CD4-positive, alpha-beta T cell (primary cell): Measurements from ENCODE around the gene TMEM87B. TPM values are rescaled to one million over a fixed set of nuclear protein-coding genes. Genes with fewer than 3 reads are reported as not detected.

Experiments
- ATAC-seq: fragments of 200-7000 bp; cut with Tn5 transposase; one replicate; pipeline ENCODE4 v1.10.0; 2022; ENCODE audit warnings: mild to moderate bottlenecking; ENCODE audit not compliant: poor library complexity
- CTCF ChIA-PET: fragments of 350-600 bp; sonication (Branson Sonifier 250); formaldehyde crosslinking; loops from one replicate; lab custom pipeline; 2021; ENCODE audit warnings: antibody characterized with exemption, inconsistent platforms; lab: Charles Lee
- POLR2A ChIA-PET: fragments of 350-600 bp; sonication (Branson Sonifier 250); formaldehyde crosslinking; loops from one replicate; lab custom pipeline; 2021; ENCODE audit warnings: antibody characterized with exemption, inconsistent platforms; lab: Charles Lee
- DNase-seq, 14 experiments: peaks; one replicate each; pipeline ENCODE4 v3.0.0-alpha.2; 2013 to 2020; ENCODE audit warnings: mixed read lengths in 2 of 14
- H3K27ac ChIP-seq, 2 donors: one replicate each; pipeline versions ENCODE4 v1.5.1 to v1.7.0; 2013; ENCODE audit warnings: low read length in 2 of 2, low read depth in 1 of 2, mild to moderate bottlenecking in 1 of 2
- H3K27me3 ChIP-seq, 2 experiments: 1 replicate in 1 of 2; 2 replicates in 1 of 2; pipeline versions ENCODE4 v1.6.1 to v1.7.0; 2013; ENCODE audit warnings: low read length in 2 of 2, control low read depth in 1 of 2, mild to moderate bottlenecking in 1 of 2, moderate library complexity in 1 of 2; ENCODE audit not compliant: insufficient read depth in 2 of 2, control insufficient read depth in 1 of 2
- H3K36me3 ChIP-seq: one replicate; pipeline ENCODE4 v1.6.1; 2013; ENCODE audit warnings: low read length, control low read depth; ENCODE audit not compliant: insufficient read depth
- H3K4me1 ChIP-seq: one replicate; pipeline ENCODE4 v1.6.1; 2013; ENCODE audit warnings: low read length, control low read depth; ENCODE audit not compliant: insufficient read depth
- H3K4me3 ChIP-seq: one replicate; pipeline ENCODE4 v1.5.1; 2013; ENCODE audit warnings: mild to moderate bottlenecking, low read length, moderate library complexity
- H3K9me3 ChIP-seq, 2 experiments: 1 replicate in 1 of 2; 2 replicates in 1 of 2; pipeline versions ENCODE4 v1.6.1 to v1.7.0; 2013; ENCODE audit warnings: low read length in 2 of 2, mild to moderate bottlenecking in 2 of 2, control low read depth in 1 of 2, moderate library complexity in 1 of 2; ENCODE audit not compliant: control insufficient read depth in 1 of 2, insufficient read depth in 1 of 2
- H3K27ac Mint-ChIP-seq: one replicate; pipeline ENCODE4 v1.8.0; 2020; ENCODE audit warnings: mixed read lengths
- H3K27me3 Mint-ChIP-seq: one replicate; pipeline ENCODE4 v1.8.0; 2021; ENCODE audit warnings: mixed read lengths
- H3K36me3 Mint-ChIP-seq: one replicate; pipeline ENCODE4 v1.8.0; 2021; ENCODE audit warnings: low read depth, mixed read lengths
- H3K4me1 Mint-ChIP-seq: one replicate; pipeline ENCODE4 v1.8.0; 2021; ENCODE audit warnings: low read depth, mixed read lengths
- H3K4me3 Mint-ChIP-seq: one replicate; pipeline ENCODE4 v1.8.0; 2020; ENCODE audit warnings: mild to moderate bottlenecking, mixed read lengths
- H3K9me3 Mint-ChIP-seq: one replicate; pipeline ENCODE4 v1.8.0; 2020; ENCODE audit warnings: mixed read lengths
- CTCF ChIP-seq: fragments of 200-600 bp; IDR thresholded peaks from one replicate; pipeline ENCODE4 v1.8.0; 2022; ENCODE audit warnings: antibody characterized with exemption, mild to moderate bottlenecking
- intact Hi-C, 2 experiments: fragments of 100-400 bp; cut with DNase I in 1 of 2; cut with micrococcal nuclease in 1 of 2; formaldehyde crosslinking; loops; one replicate each; pipeline versions ENCODE4 v1.15.1 to v1.9.0; 2023 to 2025; cut with DNase I, micrococcal nuclease
- total RNA-seq, 174 experiments: library from RNA in 2 of 174; stranded (reverse) in 2 of 174; gene quantifications; one replicate each; pipeline ENCODE4 v1.2.3 and lab custom pipeline; 2021 to 2026

TMEM87B gene
- total RNA-seq, 2 experiments from 2014 or later, result 8.9 to 12.1 TPM

DNA sequence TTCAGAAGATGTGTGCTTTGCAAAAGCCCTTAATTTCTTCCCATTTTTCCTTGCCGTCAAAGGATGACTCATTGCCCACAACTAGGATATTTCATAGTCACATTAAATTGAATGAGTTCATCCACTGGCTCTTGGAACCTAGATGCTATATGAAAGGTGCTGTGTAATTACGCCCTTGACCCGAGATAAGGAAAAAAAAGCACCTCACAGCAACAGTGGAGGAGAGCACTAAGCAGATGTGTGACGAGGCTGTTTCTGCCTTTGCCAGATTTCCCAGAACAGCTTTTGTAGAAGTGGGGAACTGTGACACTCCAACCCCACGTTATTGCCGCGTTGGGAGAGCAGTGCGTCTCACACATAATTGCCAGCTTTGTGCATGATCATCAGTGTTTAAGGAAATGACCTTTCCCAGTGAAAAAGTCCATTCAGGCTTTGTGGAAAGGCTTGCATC lies 33.3 kb upstream of the TMEM87B start:
- no peaks in the 10 kb centered on the region for H3K4me1 Mint-ChIP-seq
- Histone ChIP-seq H3K27me3 (no peaks in the 10 kb centered on the region), H3K4me3 (no peak overlapping the region), H3K9me3 (no peaks in the 10 kb centered on the region), H3K27ac (no peak overlapping the region), H3K36me3 (no peaks in the 10 kb centered on the region), H3K4me1 (no peaks in the 10 kb centered on the region)
- H3K36me3 Mint-ChIP-seq, result no peaks in the 10 kb centered on the region
- ChIA-PET CTCF (no interaction called here), POLR2A (no interaction called here)
- DNase-seq (no peak), ATAC-seq (no peak)
- no peak overlapping the region for H3K4me3 Mint-ChIP-seq
- no peak for TF ChIP-seq CTCF
- peaks cover 6% of the 10 kb centered on the region for H3K27me3 Mint-ChIP-seq
- intact Hi-C loops, result no loop called here
- H3K27ac Mint-ChIP-seq, result no peak overlapping the region
- no peaks in the 10 kb centered on the region for H3K9me3 Mint-ChIP-seq

- DNase-seq (no peak), ATAC-seq (no peak)
- ChIA-PET CTCF (no interaction called here), POLR2A (no interaction called here)
- Histone ChIP-seq H3K27me3 (no peaks in the 10 kb centered on the region), H3K27ac (no peak overlapping the region), H3K4me1 (no peaks in the 10 kb centered on the region), H3K9me3 (no peaks in the 10 kb centered on the region), H3K4me3 (no peak overlapping the region), H3K36me3 (no peaks in the 10 kb centered on the region)
- Mint-ChIP-seq H3K4me1 (no peaks in the 10 kb centered on the region), H3K9me3 (no peaks in the 10 kb centered on the region), H3K4me3 (no peak overlapping the region), H3K27me3 (peaks cover 6% of the 10 kb centered on the region), H3K36me3 (no peaks in the 10 kb centered on the region), H3K27ac (no peak overlapping the region)
- no peak for TF ChIP-seq CTCF
- intact Hi-C loops, result no loop called here
Measured at GRCh38 chr2:112023707-112024106, 31.4 kb upstream of the TMEM87B start.

- Mint-ChIP-seq H3K4me1 (no peaks in the 10 kb centered on the region), H3K27me3 (peaks cover 6% of the 10 kb centered on the region), H3K36me3 (no peaks in the 10 kb centered on the region), H3K27ac (no peak overlapping the region), H3K4me3 (no peak overlapping the region), H3K9me3 (no peaks in the 10 kb centered on the region)
- Histone ChIP-seq H3K27ac (no peak overlapping the region), H3K27me3 (no peaks in the 10 kb centered on the region), H3K36me3 (no peaks in the 10 kb centered on the region), H3K9me3 (no peaks in the 10 kb centered on the region), H3K4me1 (no peaks in the 10 kb centered on the region), H3K4me3 (no peak overlapping the region)
- CTCF ChIA-PET, result no interaction called here
- POLR2A ChIA-PET, result no interaction called here
- ATAC-seq, result no peak
- DNase-seq, result no peak
- no peak for TF ChIP-seq CTCF
- intact Hi-C loops, result no loop called here
Measured at GRCh38 chr2:112024231-112024630, 30.8 kb upstream of the TMEM87B start.
